HG03520 (cell line): ENCODE measurements around the gene RHEB.

Source experiments
- ATAC-seq: cut with Tn5 transposase; IDR thresholded peaks from one replicate; pipeline ENCODE4 v1.9.1; 2021; ENCODE audit warnings: mild to moderate bottlenecking, moderate library complexity; ENCODE audit not compliant: unreplicated experiment

Gene RHEB

DNA sequence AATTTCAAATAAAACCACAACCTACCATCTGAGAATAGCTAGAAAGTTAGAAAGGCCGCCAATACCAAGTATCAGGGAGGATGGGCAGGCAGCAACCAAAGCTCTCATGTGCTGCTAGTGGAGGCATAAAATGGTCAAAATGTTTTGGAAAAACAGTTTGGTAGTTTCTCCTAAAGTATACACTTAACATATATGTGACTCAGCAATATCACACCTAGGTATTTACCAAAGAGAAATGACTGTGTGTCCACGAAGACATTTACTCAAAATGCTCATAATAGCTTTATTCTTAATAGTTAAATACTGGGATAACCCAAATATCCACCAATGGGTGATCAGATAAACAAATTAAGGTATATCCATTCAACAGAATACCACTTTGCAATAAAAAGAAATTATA is 14.3 kb downstream of the RHEB start:
- ATAC-seq = no peak

DNA sequence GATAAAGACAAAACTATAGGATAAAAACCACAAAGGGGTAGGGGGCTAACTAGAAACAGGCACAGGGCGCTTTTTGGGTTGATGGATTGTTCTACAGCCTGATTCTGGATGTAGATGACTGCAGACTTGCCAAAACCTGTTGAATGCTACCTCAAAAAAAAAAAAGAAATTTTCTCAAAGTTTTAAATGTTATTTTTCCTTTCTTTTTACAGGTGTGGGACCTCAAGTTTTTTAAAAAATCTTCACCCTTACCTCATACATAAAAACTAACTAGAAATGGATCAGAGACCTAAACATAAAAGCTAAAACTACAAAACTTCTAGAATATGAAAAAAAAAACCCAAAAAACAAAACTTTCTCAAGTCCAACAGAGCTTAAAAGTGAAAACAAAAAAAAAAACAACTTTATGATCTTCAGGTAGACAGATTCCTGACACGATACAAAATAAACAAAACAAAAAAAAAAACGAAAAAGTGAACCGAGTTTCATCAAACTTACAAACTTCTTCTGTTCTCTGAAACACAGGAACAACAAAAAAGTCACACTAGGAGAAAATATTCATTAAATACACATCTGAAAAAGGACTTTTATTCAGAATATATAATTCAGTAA is 14.9 kb downstream of the RHEB start:
- no peak for ATAC-seq

DNA sequence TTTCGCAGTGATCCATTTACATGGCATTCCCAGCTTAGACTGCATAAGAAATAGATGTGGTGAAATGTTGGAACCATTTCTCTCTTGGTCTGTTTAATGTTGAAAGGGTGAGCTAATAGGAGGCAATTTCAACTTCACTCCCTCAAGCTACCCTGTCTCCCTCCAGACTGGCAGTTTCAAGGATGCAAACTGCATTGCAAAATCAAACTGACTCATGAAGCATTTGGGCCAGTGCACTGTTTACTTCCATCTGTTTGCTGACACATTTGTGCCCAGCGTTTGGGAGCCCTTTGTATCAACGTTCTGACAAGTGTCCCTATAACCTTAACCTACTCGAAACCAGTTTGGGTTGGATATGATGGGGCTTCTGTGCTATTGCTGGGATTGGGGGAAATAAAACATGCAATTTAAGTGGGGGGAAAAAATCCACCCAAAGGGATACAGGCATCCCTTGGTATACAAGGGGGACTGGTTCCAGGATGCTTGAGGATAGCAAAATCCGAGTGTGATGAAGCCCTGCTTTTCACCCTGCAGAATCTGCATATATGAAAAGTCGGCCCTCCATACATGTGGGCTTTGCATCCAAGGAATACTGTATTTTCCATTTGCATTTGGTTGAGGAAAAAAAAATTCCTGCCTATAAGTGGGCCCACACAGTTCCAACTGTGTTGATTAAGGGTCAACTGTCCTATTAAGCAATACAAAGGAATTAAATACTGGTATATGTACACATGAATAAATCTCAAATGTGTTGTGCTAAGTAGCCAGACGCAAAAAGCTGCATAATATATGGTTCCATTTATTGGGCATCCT is 15.6 kb downstream of the RHEB start:
- no peak for ATAC-seq

DNA sequence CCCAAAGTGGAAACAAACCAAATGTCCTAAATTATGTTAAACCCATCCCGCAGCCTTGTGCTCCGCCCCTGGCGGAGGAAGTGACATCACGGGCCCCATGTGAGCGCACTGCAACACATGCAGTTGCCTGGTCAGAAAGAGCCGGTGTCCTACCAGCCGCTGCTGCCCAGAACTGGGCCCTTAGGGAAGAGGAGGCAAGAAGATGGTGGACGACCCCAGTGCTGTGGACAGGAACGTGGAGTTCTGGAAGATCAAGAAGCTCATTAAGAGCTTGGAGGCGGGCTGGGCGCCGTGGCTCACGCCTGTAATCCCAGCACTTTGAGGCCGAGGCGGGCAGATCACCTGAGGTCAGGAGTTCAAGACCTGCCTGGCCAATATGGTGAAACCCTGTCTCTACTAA is 18.0 kb downstream of the RHEB start:
- no peak for ATAC-seq

DNA sequence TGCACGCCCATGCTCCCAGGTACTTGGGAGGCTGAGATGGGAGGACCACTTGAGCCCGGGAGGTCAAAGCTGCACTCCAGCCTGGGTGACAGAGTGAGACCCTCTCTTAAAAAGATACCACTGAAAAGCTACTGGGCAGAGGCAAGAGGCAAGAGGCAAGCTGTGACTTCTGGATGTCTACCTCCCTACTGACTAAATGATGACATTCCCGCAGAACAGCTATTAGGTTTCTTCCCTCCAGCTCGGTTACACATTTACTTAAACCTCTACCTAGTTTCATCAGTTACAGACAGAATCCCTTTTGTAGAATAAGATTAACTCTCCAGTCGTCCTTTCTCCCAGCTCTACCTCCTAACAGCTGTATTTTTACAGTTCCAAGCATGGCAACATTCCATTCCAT is 21.2 kb downstream of the RHEB start:
- ATAC-seq = no peak

DNA sequence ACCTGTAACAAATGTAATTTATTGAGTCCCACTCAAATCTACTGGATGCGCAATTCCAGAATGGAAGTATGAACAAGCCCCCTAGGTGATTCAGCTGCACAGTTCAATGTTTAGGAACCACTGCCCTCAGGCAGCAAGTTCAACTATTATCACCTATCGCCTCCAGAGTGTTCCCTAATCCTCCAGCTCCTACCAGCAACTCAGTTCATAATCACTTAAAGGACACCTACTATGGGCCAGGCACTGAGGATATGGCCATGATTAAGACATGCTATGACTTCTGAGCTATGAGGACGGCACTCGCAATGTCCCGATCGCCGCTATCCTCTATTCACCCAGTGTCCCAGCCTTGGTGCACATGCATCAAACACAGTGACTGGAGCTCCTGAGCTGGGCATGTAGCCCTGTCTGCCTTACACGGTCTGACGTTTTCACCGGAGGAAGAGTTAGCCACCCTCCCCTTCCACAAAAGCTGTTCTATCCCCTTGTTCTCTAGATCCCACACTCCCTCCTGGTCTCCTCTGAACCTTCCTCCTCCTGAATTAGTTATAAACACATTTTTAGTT is 22.3 kb downstream of the RHEB start:
- ATAC-seq = no peak

DNA sequence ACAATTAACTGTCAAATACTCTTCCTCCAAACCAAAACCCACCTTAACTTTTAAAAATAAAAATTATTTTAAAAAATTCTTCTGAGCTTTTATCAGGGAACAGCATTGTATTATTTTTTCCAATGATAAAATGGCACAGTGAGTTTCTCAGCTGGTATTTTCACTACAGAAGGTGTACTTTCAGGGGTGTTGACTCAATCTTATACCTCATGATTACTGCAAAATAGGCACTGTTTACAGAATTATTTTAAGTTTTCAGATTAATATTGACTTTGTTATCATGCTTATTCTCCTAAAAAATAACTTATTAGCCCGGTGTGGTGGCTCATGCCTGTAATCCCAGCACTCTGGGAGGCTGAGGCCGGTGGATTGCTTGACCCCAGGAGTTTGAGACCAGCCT is 24.3 kb downstream of the RHEB start:
- no peak for ATAC-seq

DNA sequence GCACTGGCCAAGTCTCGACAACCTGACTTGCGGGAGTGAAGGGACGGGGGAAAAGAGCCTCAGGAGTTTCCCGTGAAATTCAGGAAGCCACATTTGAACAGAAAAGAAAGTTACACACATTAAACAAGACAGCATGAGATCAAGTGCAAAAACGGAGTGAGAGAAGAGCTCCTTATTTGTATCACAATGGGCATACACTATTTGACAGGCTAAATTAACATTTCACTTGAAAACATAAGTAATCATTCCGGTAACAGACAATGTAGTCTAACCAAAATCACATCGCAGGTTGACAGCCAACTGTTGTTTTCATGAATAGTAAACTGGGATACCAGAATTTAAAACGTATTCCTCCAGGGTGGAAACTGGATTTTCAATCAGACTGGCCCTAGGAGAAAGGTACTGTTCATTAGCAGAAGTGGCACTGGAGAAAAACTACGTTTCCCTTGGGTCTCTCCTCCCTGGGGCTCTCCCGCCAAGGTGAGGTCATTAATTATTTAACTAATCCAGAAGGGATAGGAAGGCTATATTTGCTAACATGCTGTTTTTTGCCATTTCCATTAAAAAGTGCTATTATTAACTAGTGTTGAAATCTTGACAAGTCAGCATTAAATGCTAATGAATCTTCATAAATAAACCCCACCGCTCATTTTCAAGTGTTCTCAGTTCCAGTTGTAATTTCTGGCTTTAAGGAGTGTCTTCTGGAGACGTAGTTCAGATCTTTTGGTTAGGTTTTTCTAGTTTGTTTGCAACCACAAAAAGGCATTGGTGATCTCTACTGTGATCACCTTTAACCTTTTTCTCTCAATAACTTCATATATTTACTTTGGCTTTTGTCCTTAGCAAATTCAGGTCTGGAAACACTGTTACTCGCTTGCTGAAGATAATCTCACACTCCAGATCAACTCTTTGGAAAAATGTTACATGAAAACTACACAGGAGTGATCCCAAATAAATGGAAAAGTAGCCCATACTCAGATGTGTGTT is 25.1 kb downstream of the RHEB start:
- ATAC-seq = no peak

DNA sequence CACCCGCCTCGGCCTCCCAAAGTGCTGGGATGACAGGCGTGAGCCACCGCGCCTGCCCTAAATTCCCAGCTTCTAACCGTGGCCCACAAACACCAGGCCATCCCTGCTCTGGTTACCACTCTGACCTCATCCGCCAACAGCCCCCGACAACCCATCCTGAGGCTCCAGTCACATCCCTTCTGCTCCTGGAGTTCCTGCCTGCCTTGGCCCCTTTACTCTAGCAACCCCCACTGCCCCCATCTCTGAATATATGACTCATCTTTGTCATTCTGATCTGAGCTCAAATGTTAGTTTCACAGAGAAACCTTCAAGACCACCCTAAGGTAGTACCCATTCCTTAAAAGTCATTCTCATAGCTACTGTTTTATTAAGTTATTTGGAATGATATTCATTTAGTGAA is 26.6 kb downstream of the RHEB start:
- no peak for ATAC-seq

DNA sequence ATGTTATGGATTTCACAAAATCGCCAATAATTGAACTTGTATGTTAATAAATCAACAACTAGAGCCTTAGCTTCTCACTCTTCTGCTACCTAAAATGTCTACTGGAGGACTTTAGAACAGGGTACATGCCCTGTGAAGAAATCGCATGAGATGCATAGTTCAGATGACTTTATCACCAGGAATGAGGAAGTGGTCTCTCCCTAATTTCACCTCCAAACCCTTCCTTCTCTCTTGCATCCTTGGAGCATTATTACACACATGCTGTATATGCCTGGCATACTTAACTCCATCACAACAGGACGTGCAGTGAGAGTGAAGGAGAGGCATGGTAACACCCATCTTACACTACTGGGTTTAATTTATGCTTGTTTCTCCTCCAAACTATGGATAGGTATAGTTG is 27.8 kb downstream of the RHEB start:
- ATAC-seq = no peak

DNA sequence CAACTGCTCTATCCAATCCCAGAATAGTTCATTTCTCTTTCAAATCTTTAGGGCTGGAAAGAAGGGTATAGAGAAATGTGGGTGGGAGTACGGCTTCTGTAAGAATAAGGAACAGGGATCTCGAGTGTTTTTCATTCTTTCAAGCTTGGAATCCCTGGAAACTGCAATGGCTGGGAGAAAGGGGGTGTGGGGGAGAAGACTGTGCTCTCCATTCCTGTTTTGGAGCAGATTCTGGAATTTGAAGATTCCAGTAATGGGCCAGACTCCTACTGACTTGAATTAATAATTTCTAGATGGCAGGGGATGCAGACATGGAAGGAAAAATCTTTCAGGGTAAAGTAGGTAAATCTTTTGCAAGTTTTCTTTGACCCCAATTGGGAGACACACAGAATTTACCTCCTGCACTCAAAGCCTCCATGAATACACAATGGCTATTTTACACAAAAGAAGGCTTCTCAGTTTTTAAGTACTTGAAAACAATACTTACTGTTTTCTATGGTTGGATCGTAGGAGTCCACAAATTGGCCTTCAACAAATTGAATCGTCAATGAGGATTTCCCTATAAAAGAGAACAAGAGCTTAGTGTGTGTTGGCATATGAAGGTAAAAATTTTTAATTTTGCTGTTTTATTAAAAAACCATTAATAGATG is 29.1 kb downstream of the RHEB start:
- no peak for ATAC-seq

DNA sequence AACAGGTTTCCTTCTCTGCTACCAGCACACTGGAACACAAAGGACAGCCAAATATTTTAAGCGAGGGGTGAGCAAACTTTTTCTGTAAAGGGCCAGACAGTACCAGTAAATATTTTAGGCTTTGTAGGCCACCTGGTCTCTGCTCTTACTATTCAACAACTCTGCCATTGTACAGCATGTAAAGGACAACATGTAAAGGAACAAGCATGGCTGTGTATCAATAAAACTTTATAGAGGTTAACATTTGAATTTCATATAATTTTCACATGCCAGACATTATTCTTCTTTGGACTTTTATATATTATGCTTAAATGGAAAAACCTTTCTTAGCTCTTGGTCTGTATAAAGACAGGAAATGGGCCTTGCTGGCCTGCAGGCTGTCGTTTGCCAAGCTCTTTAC is 30.2 kb downstream of the RHEB start:
- no peak for ATAC-seq

DNA sequence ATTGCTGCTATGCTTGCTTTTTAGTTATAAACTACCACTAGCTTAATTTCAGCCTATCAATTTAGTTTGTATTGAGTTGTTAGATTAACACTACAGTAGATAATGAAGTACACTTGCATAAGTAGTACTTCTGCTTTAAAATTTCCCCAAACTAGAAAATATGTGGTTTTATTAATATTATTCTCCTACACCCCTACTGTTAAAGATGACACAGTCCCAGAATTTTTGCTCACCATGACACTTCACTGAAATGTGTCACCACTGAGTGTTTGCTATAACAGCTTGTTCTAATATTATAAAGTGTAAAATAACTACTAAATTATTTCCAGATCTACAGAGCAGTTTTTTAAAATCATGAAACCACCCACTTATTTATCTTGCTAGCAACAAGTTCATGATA is 31.6 kb downstream of the RHEB start:
- ATAC-seq = no peak

DNA sequence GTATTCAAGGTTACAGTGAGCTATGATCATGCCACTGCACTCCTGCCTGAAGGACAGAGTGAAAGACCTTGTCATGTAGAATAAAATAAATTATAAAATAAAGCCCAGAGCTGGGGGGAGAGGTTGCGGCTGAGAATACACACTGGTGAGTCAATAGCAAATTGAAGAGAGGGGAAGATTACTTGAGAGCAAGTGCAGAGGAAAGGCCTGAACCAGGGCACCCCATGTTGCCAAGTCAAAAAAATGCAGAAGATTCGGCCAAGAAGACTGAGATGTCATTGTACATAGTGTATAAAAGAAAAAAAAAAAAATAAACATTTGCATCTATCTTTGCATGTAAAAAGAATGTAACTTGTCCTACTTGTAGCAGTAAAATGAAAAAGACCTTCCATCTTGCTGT is 32.5 kb downstream of the RHEB start:
- ATAC-seq = no peak

DNA sequence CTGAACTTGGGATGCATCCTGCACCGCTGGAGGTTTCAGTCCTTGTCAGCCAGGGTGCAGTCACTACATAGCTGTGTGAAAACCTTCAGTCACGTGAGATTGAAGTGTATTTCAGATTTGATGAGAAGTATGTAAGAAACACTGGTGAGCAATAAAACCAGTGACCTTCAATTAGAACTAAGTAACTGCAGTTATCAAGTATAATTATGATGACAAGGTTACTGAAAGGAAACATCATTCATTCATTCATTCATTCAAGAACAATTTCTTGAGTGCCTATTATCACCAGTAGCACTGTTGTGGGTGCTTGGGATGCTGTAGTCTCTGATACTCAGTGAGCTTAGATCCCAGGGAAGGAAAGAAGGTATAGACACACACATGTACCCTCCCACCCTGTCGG is 33.6 kb downstream of the RHEB start:
- ATAC-seq = no peak

DNA sequence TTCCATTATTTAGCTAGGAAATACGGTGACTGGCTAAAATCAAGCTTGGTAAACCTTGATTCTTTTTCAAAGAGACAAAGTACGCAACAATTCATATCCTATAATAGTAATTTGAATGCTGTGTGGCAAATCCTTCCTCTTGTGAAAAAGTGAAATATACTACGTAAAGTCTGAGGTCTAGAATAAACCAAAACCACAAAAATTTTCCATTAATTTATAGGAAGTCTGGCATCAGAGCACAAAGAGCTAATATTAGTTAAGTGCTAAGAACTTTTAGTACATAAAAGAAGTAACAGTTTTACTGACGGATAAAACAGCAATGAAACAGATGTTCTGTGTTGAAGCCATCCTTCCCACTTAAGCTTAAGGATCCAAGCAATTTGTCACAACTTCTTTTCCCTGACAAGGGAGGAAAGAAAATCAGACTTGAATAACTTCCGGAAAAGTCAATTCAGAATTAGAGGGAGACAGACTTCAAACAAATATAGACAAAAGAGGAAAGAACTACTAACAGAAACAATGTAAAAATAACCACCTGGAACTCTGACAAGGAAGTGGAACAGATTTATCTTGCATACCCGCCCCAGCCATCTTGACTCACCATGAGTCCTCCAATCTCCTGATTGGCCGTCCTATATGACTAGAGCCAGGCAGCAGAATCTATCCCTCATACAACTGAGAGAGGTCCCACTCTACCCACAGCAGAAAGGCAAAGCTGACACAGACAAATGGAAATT is 34.6 kb downstream of the RHEB start:
- no peak for ATAC-seq

DNA sequence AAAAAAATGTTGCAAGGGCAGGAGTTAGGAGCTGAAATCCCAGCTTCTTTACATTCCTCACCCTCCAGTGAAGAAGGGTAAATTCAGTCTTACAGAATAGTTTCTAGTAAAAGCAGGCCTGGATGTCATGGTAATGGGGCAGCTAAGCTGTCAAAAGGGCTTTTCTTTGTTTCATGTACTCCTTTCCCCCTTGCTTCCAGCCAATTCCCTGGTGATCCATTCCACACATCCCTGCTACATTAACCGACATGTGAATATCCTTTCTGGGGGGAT is 36.0 kb downstream of the RHEB start:
- ATAC-seq = no peak

DNA sequence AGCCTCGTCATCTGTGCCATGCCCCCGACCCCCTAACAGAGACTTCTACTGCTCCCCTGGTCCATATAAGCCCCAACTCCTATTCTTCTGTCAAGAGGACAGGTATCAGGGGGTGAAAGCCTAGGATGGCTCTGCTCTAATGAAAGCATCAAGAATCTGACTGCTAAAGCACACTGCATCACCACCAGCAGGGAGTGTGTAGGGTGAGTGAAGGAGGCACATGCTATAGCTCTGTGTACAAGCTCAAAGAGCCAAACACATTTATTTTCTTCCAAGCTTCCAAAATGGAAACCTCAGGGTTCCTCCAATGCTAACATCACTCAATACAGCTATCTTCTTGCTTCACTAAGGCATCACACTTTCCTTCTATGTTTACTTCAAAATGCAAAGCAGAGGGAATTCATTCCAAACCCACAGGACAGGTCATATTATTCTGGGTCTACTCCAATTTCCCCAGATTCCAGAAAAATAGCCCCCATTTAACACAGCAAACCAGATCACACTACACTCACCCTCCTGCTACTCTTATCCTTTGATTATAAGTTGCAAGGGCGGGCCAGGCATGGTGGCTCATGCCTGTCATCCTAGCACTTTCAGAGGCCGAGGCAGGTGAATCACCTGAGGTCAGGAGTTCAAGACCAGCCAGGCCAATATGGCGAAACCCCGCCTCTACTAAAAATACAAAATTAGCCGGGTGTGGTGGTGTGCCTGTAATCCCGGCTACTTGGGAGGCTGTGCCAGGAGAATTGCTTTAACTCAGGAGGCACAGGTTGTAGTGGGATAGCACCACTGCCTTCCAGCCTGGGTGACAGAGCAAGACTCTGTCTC is 36.6 kb downstream of the RHEB start:
- no peak for ATAC-seq

DNA sequence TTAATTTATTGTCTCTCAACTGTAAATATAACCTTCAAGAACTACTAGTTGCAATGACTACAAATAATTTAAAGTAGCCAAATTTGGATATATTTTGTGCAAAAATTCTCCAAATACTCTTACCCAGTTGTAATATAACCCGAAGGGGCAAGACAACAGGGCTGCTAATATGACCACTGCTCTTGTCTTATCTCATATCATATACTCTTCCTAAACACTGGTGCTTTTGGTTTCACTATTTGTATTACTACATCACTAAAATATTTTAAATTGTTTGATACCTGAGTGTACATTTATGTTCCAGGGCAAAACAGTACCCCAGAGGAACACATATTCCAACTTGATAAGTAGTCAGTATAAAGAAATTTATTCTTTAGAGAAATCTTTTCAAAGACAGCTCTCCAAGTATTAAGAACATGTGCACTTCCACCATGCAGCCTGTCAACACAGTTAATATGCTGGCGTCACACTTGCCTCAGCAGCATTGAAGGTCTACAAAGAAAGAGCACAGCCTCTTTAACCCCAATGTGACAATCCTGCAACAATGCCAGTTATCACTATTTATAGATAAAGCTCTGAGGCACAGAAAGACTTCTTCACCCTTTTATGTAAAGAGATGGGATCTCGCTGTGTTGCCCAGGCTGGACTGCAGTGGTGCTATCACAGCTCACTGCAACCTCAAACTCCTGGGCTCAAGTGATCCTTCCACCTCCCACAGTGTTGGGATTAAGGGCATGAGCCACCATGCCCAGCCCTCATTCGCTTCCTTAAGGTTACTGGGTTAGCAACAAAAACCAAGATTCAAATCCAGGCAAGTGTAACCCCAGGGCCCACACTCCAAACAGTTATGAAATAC is 37.8 kb downstream of the RHEB start:
- ATAC-seq = no peak
